HCT116 (cell line): ENCODE results near the gene IFT20. TPM values are rescaled to one million over a fixed set of nuclear protein-coding genes. Genes with fewer than 3 reads are reported as not detected.

Experiments used
- ATAC-seq: fragments of 200-7000 bp; cut with Tn5 transposase; 2 replicates; pipeline ENCODE4 v1.9.1; 2020; ENCODE audit warnings: mild to moderate bottlenecking, moderate library complexity
- BruUV-seq: library from RNA; stranded (reverse); fragments of 400-500 nt; replicated peaks from 2 replicates; lab custom pipeline; 2021; lab: Mats Ljungman, UMichigan
- CTCF ChIA-PET: fragments of 300-600 bp; sonication (Branson Sonifier 250); formaldehyde crosslinking; loops from one replicate; lab custom pipeline; 2021; ENCODE audit warnings: antibody characterized with exemption; lab: Charles Lee
- POLR2A ChIA-PET: fragments of 300-600, 350-600 bp; sonication (Branson Sonifier 250); formaldehyde crosslinking; loops from one replicate; lab custom pipeline; 2021; ENCODE audit warnings: antibody characterized with exemption; lab: Charles Lee
- RAD21 ChIA-PET, 2 experiments: fragments of 300-600 bp; sonication (Branson Sonifier 250); formaldehyde crosslinking; loops; one replicate each; lab custom pipeline; 2023; ENCODE audit warnings: low total read pairs in 2 of 2; ENCODE audit not compliant: uncharacterized antibody in 2 of 2, unreplicated experiment in 2 of 2, low non-redundant PET in 1 of 2; lab: Charles Lee
- DNase-seq: peaks from one replicate; pipeline ENCODE4 v3.0.0-alpha.2; 2010; ENCODE audit warnings: low read depth, low spot score
- H2AFZ ChIP-seq: fragments of 200-600 bp; shearing (Covaris generic), sonication (generic); 2 replicates; pipeline ENCODE4 v1.6.1; 2017; ENCODE audit warnings: low read depth, mixed run types, mixed read lengths, antibody characterized with exemption, low read length; ENCODE audit not compliant: poor library complexity, severe bottlenecking
- H3K27ac ChIP-seq: 2 replicates; pipeline ENCODE4 v1.5.1; 2012; ENCODE audit warnings: low read depth, low read length
- H3K27me3 ChIP-seq: fragments of 200-600 bp; sonication (generic); 2 replicates; pipeline ENCODE4 v1.6.1; 2016; ENCODE audit warnings: mixed run types, low read length, mixed read lengths; ENCODE audit not compliant: insufficient read depth
- H3K36me3 ChIP-seq, 2 experiments: fragments of 200-500 bp in 1 of 2; fragments of 200-600 bp in 1 of 2; sonication (Bioruptor generic) in 1 of 2; sonication (generic) in 1 of 2; 2 replicates each; pipeline versions ENCODE4 v1.5.1 to v1.6.1; 2014 to 2016; ENCODE audit warnings: low read length in 2 of 2, inconsistent platforms in 1 of 2, mixed read lengths in 1 of 2, mixed run types in 1 of 2; ENCODE audit not compliant: insufficient read depth in 2 of 2, control insufficient read depth in 1 of 2
- H3K4me1 ChIP-seq, 2 experiments: fragments of 200-600 bp in 1 of 2; sonication (generic) in 1 of 2; 2 replicates each; pipeline versions ENCODE4 v1.5.1 to v1.6.1; 2012 to 2017; ENCODE audit warnings: low read length in 2 of 2, inconsistent platforms in 1 of 2, mild to moderate bottlenecking in 1 of 2, mixed read lengths in 1 of 2, mixed run types in 1 of 2, moderate library complexity in 1 of 2; ENCODE audit not compliant: insufficient read depth in 2 of 2, control insufficient read depth in 1 of 2
- H3K4me2 ChIP-seq: fragments of 200-600 bp; sonication (generic); 2 replicates; pipeline ENCODE4 v1.6.1; 2017; ENCODE audit warnings: mixed run types, low read length, mixed read lengths
- H3K4me3 ChIP-seq, 2 experiments: fragments of 200-600 bp in 1 of 2; sonication (generic) in 1 of 2; replicated peaks in 1 of 2; 2 replicates each; pipeline ENCODE4 v1.5.1; 2011 to 2016; ENCODE audit warnings: low read length in 2 of 2, control low read depth in 1 of 2, low read depth in 1 of 2, mild to moderate bottlenecking in 1 of 2, mixed read lengths in 1 of 2, mixed run types in 1 of 2
- H3K79me2 ChIP-seq: fragments of 200-600 bp; sonication (generic); 2 replicates; pipeline ENCODE4 v1.6.1; 2017; ENCODE audit warnings: mild to moderate bottlenecking, mixed run types, low read length, moderate library complexity, mixed read lengths; ENCODE audit not compliant: insufficient read depth
- H3K9ac ChIP-seq: fragments of 200-600 bp; sonication (generic); 2 replicates; pipeline ENCODE4 v1.6.1; 2016; ENCODE audit warnings: low read length, mixed read lengths
- H3K9me2 ChIP-seq: fragments of 200-600 bp; sonication (generic), shearing (Covaris generic); 2 replicates; pipeline ENCODE4 v1.6.1; 2017; ENCODE audit warnings: mixed run types, mild to moderate bottlenecking, moderate library complexity; ENCODE audit not compliant: insufficient read depth
- H3K9me3 ChIP-seq, 2 experiments: fragments of 200-500 bp in 1 of 2; fragments of 200-600 bp in 1 of 2; sonication (Bioruptor generic) in 1 of 2; sonication (generic) in 1 of 2; 2 replicates each; pipeline ENCODE4 v1.6.1; 2014 to 2017; ENCODE audit warnings: low read length in 2 of 2, mixed read lengths in 2 of 2, inconsistent platforms in 1 of 2, low read depth in 1 of 2, mild to moderate bottlenecking in 1 of 2, mixed run types in 1 of 2, moderate library complexity in 1 of 2; ENCODE audit not compliant: control insufficient read depth in 1 of 2, insufficient read depth in 1 of 2
- H4K20me1 ChIP-seq: fragments of 200-600 bp; sonication (generic), shearing (Covaris generic); 2 replicates; pipeline ENCODE4 v1.6.1; 2017; ENCODE audit warnings: mixed run types, mild to moderate bottlenecking, moderate library complexity; ENCODE audit not compliant: insufficient read depth
- CTCF ChIP-seq, 3 experiments: fragments of 200-600 bp in 1 of 3; sonication (generic) in 1 of 3; IDR thresholded peaks in 2 of 3; conservative IDR thresholded peaks in 1 of 3; 2 replicates each; pipeline ENCODE4 v1.5.1; 2012 to 2017; ENCODE audit warnings: low read depth in 2 of 3, low read length in 2 of 3, antibody characterized with exemption in 1 of 3, borderline replicate concordance in 1 of 3, control low read depth in 1 of 3, mild to moderate bottlenecking in 1 of 3, mixed read lengths in 1 of 3, mixed run types in 1 of 3, moderate library complexity in 1 of 3; ENCODE audit not compliant: insufficient read depth in 1 of 3
- SP1 ChIP-seq: IDR thresholded peaks from 2 replicates; pipeline ENCODE4 v1.6.1; 2012; ENCODE audit warnings: low read depth
- intact Hi-C: fragments of 100-400 bp; cut with micrococcal nuclease; formaldehyde crosslinking; loops from 2 replicates; pipeline ENCODE4 v1.10.0; 2022
- total RNA-seq: library from RNA; stranded (reverse); gene quantifications from one replicate; pipeline ENCODE4 v1.2.1, GENCODE V29; 2021; ENCODE audit not compliant: unreplicated experiment

The IFT20 gene
- total RNA-seq, 1 experiment from 2014 or later = 21.7 TPM

GRCh38 chr17:28338056-28338768 lies 2.9 kb upstream of the IFT20 start:
- H3K79me2 ChIP-seq = peaks cover 32% of the 10 kb centered on the region

More at GRCh38 chr17:28338056-28338768, 2.9 kb upstream of the IFT20 start:
- Histone ChIP-seq H2AFZ (no peak overlapping the region), H3K4me2 (peak overlapping the region; percentile 93; the same call in 1 of the 2 replicates), H4K20me1 (no peaks in the 10 kb centered on the region), H3K9ac (no peak overlapping the region), H3K9me2 (no peaks in the 10 kb centered on the region), H3K4me3 (no peak overlapping the region), H3K36me3 (peaks cover 16 to 23% of the 10 kb centered on the region in 2 experiments; a peak in 3 of 4 replicates), H3K4me1 (peaks cover 16 to 38% of the 10 kb centered on the region in 2 experiments), H3K27me3 (no peaks in the 10 kb centered on the region), H3K9me3 (no peaks in the 10 kb centered on the region), H3K27ac (no peak overlapping the region)
- ATAC-seq = no peak
- DNase-seq = no peak
- intact Hi-C loops = loop anchor here (5.0 kb wide), 1 partner anchor 106 kb away; no protein-coding TSS in a partner anchor
- BruUV-seq = no TSS peak
- POLR2A ChIA-PET = no interaction called here
- no peak for TF ChIP-seq SP1
- peak in 1 of 3 experiments; percentile 20; a peak in 1 of 6 replicates for TF ChIP-seq CTCF (IDR thresholded peaks at IDR 0.05 in 2 of 3, conservative IDR thresholded peaks at IDR 0.05 in 1 of 3; ENCODE audit: borderline replicate concordance in 1 of 3, insufficient read depth in 1 of 3, low read depth in 2 of 3, low read length in 2 of 3)
- RAD21 ChIA-PET = interaction anchor here in 1 of 2 experiments (0.6 kb wide), 1 partner anchor 203 kb away, joined by 3 read pairs; no protein-coding TSS in a partner anchor
- CTCF ChIA-PET = no interaction called here
